Stimulated activated CD4-positive, alpha-beta T cell treated with anti-CD3 and anti-CD28 coated beads, Interleukin-1b, Interleukin-23, amount 100 ng/mL, for 24 hours (primary cell): Measurements from ENCODE around the gene GPC1.

Experiments
- DNase-seq, 4 experiments: peaks; one replicate each; pipeline ENCODE4 v3.0.0-alpha.2; 2020; ENCODE audit warnings: low read depth in 4 of 4, low spot score in 1 of 4

Gene GPC1

DNA sequence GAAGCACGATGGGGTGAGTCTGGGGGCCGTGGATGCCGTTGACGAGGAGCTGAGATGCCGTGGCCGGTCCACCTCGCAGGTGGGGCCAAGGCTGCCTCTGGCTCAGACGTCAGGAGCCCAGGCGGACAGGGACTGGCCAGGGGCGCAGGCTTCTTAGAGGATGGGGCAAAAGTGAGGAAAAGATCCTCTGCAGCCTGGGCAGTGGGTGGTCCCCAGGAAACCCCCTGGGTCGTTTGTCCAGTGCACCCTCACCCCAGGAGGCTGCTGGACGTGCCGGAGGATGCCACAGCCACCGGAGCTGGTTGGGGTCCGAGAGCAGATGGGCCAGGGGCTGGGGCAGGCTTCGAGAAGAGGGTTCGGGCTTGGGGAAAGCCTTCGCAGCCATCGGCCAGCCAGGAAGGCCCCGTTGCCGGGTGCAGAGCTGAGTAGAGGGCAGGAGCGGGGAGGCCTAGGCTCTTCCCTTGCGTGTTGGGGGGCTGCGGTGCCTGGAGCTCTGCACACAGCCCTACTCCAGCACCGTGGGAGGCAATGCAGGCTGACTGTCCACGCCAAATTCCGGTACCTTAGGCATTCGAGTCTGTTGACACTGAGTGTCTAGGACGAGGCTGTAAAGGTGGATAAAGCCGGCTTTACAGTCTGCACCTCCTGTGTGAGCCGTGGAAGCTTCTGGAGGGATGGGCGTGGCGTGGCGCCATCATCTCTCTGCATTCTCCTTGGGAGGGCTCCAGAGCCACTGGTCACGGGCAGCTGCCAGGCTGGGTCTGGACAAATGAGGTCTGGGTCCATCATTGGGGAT, 18.8 kb downstream of the GPC1 start:
- DNase-seq = no peak

- no peak for DNase-seq
Observed at GRCh38 chr2:240455272-240455646, 19.8 kb downstream of the GPC1 start.

GRCh38 chr2:240455647-240456446, 20.4 kb downstream of the GPC1 start:
- DNase-seq = no peak

GRCh38 chr2:240456447-240457222, 21.2 kb downstream of the GPC1 start:
- no peak for DNase-seq

DNA sequence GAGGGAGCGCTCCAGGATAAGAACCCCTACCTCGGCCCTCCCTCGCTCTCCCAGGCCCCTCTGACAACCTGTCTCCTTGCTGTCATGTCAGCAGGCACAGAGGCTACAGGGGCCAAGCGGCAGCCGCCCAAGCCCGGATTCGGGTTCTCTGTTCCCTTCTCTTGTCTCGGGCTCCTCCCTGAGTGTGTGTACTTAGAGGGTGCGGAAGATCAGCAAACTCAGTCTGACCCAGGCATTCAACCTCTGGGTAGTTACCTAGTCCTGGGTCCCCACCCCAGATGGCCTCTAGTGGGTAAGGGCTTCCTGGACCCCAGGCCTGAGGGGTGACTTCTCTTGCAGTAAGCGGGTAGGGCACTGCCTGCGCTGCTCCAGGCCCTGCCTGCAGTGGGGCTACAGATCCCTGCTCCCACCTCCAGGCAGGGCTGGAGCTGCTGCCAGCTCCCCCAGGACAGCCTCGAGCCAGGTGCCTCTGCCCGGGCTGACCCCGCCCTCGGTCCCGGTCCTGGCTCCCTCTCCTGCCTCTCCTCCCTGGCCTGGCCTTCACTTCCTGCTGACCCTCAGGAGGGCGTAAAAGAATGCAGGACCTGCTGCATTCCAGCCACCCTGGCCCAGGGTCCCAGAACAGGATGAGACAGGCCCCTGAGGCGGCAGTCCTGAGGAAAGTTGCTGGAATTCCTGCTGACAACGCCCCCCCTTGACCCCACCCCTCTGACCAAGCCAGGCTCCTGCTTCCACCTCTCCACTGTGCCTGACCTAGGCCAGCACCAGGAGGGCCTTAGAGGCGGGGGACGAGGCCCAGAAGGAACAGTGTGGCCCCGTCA, 22.0 kb downstream of the GPC1 start:
- no peak for DNase-seq

DNA sequence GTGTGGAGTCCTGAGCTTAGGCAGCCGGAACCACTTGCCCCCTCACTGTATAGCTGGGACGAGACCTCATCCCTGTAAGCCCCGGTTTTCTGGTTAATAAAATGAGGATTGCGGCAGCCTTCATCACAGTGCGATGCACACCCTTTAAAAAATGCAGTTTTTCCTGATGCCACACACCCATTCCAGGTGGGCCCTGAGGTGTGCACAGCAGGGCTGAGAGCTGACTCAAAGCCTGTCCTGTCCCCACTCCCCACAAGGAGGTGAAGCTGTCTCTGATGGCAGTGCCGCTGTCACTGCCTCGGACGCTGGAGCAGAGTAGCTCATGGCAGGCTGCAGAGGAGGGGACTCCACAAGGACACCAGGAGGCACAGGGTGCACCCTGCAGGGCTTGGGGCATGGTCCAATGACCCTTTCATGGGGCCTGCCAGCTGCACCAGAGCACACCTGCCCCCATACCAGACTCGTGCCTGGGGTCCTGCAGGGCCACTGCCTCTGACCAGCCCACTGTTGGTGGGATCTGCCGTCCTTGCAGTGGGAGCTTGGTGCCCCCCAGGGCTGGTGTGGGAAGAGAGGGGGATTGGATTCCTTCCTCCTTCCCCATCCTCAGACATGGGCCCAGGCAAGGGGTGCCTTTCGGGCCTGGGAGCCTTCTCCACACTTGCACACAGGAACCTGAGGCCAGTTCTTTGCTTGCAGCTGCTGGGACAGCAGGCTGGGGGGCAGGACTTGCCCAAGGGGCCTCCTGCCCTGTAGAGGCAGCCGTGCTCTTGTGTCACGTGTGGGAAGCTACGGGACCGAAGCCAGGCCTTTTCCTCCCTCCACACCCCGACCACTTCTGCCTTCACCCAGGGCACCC, 22.8 kb downstream of the GPC1 start:
- no peak for DNase-seq

DNA sequence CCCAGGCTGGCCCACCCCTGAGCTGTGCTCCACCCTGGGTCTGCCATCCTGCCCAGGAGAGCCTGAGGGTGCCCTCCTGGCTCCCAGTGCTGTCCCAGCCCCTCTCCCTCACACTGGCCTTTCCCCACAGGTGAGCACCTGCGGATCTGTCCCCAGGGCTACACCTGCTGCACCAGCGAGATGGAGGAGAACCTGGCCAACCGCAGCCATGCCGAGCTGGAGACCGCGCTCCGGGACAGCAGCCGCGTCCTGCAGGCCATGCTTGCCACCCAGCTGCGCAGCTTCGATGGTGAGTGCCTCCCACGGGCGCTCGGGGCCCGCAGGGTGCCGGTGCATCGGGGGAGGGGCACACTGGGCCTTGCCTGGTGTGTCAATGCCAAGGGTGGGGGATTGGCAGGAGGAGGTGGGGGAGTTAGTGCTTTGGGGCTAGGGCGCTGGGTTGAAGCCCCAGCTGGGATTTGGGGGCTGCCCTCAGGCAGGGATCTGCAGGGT, 23.5 kb downstream of the GPC1 start:
- no peak for DNase-seq

- no peak for DNase-seq
Observed at GRCh38 chr2:240459401-240460252, 24.2 kb downstream of the GPC1 start.

GRCh38 chr2:240460253-240460711, 24.8 kb downstream of the GPC1 start:
- DNase-seq = no peak

GRCh38 chr2:240460781-240461431, 25.4 kb downstream of the GPC1 start:
- no peak for DNase-seq

DNA sequence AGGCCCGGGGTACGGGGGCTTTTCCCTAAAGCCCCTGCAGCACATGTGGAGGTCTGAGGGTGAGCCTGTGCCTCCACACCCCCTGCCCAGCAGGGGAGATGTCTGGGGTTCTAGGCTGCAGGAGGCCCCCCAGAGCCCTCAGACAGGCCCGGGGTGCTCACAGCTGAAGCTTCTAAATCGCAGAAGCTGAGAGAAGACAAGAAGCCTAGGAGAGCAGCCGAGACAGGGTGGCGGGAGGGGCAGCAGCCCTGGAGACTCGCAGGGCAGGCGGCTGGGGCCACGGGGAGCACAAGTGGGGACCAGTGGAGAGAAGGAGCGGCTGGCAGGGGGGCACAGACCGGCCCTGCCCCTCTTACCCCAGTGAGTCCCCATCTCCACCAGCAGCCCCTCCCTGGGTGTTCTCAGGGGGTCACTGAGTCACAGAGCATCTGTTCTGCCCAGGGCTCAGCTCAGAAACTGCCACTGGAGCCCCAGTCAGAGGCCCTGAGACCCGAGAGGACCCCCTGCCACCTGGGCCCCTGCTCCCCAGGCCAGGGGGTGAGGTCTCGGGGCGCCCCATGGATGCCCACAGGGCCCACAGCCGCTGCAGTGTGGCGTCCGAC, 26.1 kb downstream of the GPC1 start:
- no peak for DNase-seq

DNA sequence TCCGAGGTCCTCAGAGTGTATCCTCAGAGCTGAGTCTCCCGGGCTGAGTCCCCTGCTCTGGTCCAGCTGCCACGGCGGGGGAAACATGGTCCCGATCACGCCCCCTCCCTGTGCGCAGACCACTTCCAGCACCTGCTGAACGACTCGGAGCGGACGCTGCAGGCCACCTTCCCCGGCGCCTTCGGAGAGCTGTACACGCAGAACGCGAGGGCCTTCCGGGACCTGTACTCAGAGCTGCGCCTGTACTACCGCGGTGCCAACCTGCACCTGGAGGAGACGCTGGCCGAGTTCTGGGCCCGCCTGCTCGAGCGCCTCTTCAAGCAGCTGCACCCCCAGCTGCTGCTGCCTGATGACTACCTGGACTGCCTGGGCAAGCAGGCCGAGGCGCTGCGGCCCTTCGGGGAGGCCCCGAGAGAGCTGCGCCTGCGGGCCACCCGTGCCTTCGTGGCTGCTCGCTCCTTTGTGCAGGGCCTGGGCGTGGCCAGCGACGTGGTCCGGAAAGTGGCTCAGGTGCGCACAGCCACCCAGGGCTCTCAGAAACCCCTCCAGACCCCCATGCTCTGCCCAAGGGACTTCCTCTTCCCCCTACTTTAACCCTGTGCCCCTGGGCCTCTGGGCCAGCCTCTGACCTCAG, 26.7 kb downstream of the GPC1 start:
- no peak for DNase-seq

GRCh38 chr2:240462707-240463273, 27.3 kb downstream of the GPC1 start:
- no peak for DNase-seq

- no peak for DNase-seq
Observed at GRCh38 chr2:240463274-240463865, 27.9 kb downstream of the GPC1 start.

GRCh38 chr2:240463866-240464481, 28.5 kb downstream of the GPC1 start:
- DNase-seq = no peak
